ENCODE measurements around the gene ENOSF1.
"Not testable (repeated sequence)": the region's sequence is repeated elsewhere in the genome, so short reads cannot be mapped to it uniquely, and the experiment has no call there.

Gene ENOSF1

GRCh38 chr18:712401-713134, at the start of gene ENOSF1:
ENOSF1 (minus strand) TSS chr18:712630; CDS start chr18:712587, 43 bp downstream.
- H3K36me3 ChIP-seq (ENCODE audit: low read depth): peaks cover 21% of the 10 kb centered on the region
- H3K27me3 ChIP-seq (ENCODE audit: insufficient read depth, poor library complexity, severe bottlenecking): no peaks in the 10 kb centered on the region
- H3K4me3 ChIP-seq (ENCODE audit: severe bottlenecking): peak within 1 kb of the TSS; percentile 56
- peak; percentile 72 for DNase-seq (ENCODE audit: low spot score)
- H3K27ac ChIP-seq (ENCODE audit: poor library complexity, severe bottlenecking): peak within 1 kb of the TSS; percentile 62
- peak; percentile 77 for TF ChIP-seq CTCF (IDR thresholded peaks at IDR 0.05; ENCODE audit: poor library complexity, severe bottlenecking)
- ATAC-seq (ENCODE audit: low read depth): peak; percentile 89
- peaks cover 13% of the 10 kb centered on the region for H3K4me1 ChIP-seq (ENCODE audit: insufficient read depth, poor library complexity, severe bottlenecking)
- H3K9me3 ChIP-seq (ENCODE audit: severe bottlenecking): no peaks in the 10 kb centered on the region

GRCh38 chr18:759864-760263, 47.4 kb upstream of the ENOSF1 start:
- H3K4me3 ChIP-seq (ENCODE audit: severe bottlenecking); DNase-seq (ENCODE audit: low spot score); H3K27me3 ChIP-seq (ENCODE audit: insufficient read depth, poor library complexity, severe bottlenecking); H3K4me1 ChIP-seq (ENCODE audit: insufficient read depth, poor library complexity, severe bottlenecking); H3K27ac ChIP-seq (ENCODE audit: poor library complexity, severe bottlenecking); ATAC-seq (ENCODE audit: low read depth); H3K9me3 ChIP-seq (ENCODE audit: severe bottlenecking): not testable (repeated sequence)
- peaks cover 19% of the 10 kb centered on the region for H3K36me3 ChIP-seq (ENCODE audit: low read depth)

GRCh38 chr18:755506-755905, 43.1 kb upstream of the ENOSF1 start:
- DNase-seq (ENCODE audit: low spot score): no peak
- peaks cover 34% of the 10 kb centered on the region for H3K36me3 ChIP-seq (ENCODE audit: low read depth)
- no peaks in the 10 kb centered on the region for H3K9me3 ChIP-seq (ENCODE audit: severe bottlenecking)
- H3K4me3 ChIP-seq (ENCODE audit: severe bottlenecking): no peak overlapping the region
- no peaks in the 10 kb centered on the region for H3K4me1 ChIP-seq (ENCODE audit: insufficient read depth, poor library complexity, severe bottlenecking)
- no peak for TF ChIP-seq CTCF (IDR thresholded peaks at IDR 0.05; ENCODE audit: poor library complexity, severe bottlenecking)
- no peak for ATAC-seq (ENCODE audit: low read depth)
- H3K27ac ChIP-seq (ENCODE audit: poor library complexity, severe bottlenecking): no peak overlapping the region
- H3K27me3 ChIP-seq (ENCODE audit: insufficient read depth, poor library complexity, severe bottlenecking): no peaks in the 10 kb centered on the region

- no peaks in the 10 kb centered on the region for H3K27me3 ChIP-seq (ENCODE audit: insufficient read depth, poor library complexity, severe bottlenecking)
- no peak for TF ChIP-seq CTCF (IDR thresholded peaks at IDR 0.05; ENCODE audit: poor library complexity, severe bottlenecking)
- H3K27ac ChIP-seq (ENCODE audit: poor library complexity, severe bottlenecking): no peak overlapping the region
- H3K4me3 ChIP-seq (ENCODE audit: severe bottlenecking): no peak overlapping the region
- ATAC-seq (ENCODE audit: low read depth) (no peak), DNase-seq (ENCODE audit: low spot score) (no peak)
- H3K4me1 ChIP-seq (ENCODE audit: insufficient read depth, poor library complexity, severe bottlenecking): no peaks in the 10 kb centered on the region
- no peaks in the 10 kb centered on the region for H3K9me3 ChIP-seq (ENCODE audit: severe bottlenecking)
- H3K36me3 ChIP-seq (ENCODE audit: low read depth): peaks cover 38% of the 10 kb centered on the region
These were observed 42.2 kb upstream of the ENOSF1 start for GRCh38 chr18:754656-755055.

- Histone ChIP-seq H3K9me3 (ENCODE audit: severe bottlenecking) (no peaks in the 10 kb centered on the region), H3K36me3 (ENCODE audit: low read depth) (peaks cover 43% of the 10 kb centered on the region), H3K4me1 (ENCODE audit: insufficient read depth, poor library complexity, severe bottlenecking) (no peaks in the 10 kb centered on the region), H3K27me3 (ENCODE audit: insufficient read depth, poor library complexity, severe bottlenecking) (no peaks in the 10 kb centered on the region), H3K4me3 (ENCODE audit: severe bottlenecking) (no peak overlapping the region), H3K27ac (ENCODE audit: poor library complexity, severe bottlenecking) (no peak overlapping the region)
- ATAC-seq (ENCODE audit: low read depth): no peak
- no peak for TF ChIP-seq CTCF (IDR thresholded peaks at IDR 0.05; ENCODE audit: poor library complexity, severe bottlenecking)
- DNase-seq (ENCODE audit: low spot score): no peak
These were observed 38.0 kb upstream of the ENOSF1 start for GRCh38 chr18:750456-750855.
